ENCODE measurements around the gene SLC16A13. TPM values are rescaled to one million over a fixed set of nuclear protein-coding genes. Genes with fewer than 3 reads are reported as not detected.

Gene SLC16A13
- total and polyA plus RNA-seq, 10 of the 15 experiments (the other 5 are each of a cell fraction or from before 2014, with no cell fraction given): 0.34 to 12.1 (median 3.3) TPM

- TF ChIP-seq HSF1 (IDR thresholded peaks at IDR 0.05; ENCODE audit: low read depth, low read length) (no peak), ZBTB33 (IDR thresholded peaks at IDR 0.05) (no peak), USF2 (IDR thresholded peaks at IDR 0.05; ENCODE audit: borderline replicate concordance, low read depth, low read length) (no peak), ATF7 (IDR thresholded peaks at IDR 0.05; ENCODE audit: low read depth) (no peak), MTA2 (IDR thresholded peaks at IDR 0.05; ENCODE audit: low read depth) (no peak), WRNIP1 (IDR thresholded peaks at IDR 0.05; ENCODE audit: borderline replicate concordance, low read depth, low read length) (no peak), SMAD1 (IDR thresholded peaks at IDR 0.05; ENCODE audit: low read depth, partially characterized antibody) (no peak), ZBTB4 (CRISPR knock-in tag; IDR thresholded peaks at IDR 0.05) (no peak), CHD1 (IDR thresholded peaks at IDR 0.05; ENCODE audit: low read depth, low read length) (no peak), ETV6 (conservative IDR thresholded peaks at IDR 0.05 in 1 of 2, IDR thresholded peaks at IDR 0.05 in 1 of 2; ENCODE audit: borderline replicate concordance in 1 of 2, low read depth in 1 of 2) (no peak), MEF2A (IDR thresholded peaks at IDR 0.05; ENCODE audit: insufficient read depth, low read depth, low read length) (no peak), IRF3 (IDR thresholded peaks at IDR 0.05) (no peak), RCOR1 (conservative IDR thresholded peaks at IDR 0.05; ENCODE audit: low read depth, low read length) (no peak), STAT1 (conservative IDR thresholded peaks at IDR 0.05) (no peak)
- ATAC-seq (no peak), DNase-seq (ENCODE audit: low read depth, low spot score) (no peak), FAIRE-seq (no peak)
- ChIA-PET SMC1A (ENCODE audit: uncharacterized antibody, unreplicated experiment) (interaction anchor here (0.9 kb wide), 1 partner anchor 13 kb away, joined by 3 read pairs; no protein-coding TSS in a partner anchor), POLR2A (interaction anchor here (0.6 to 1.0 kb wide), 3 partner anchors 21 to 203 kb away, joined by 3 read pairs; partner anchors contain the start of gene GABARAP), CTCF (interaction anchor here (0.9 to 21.9 kb wide), 4 partner anchors 18 to 196 kb away, joined by 3 to 590 read pairs (median 4); no protein-coding TSS in a partner anchor), RAD21 (ENCODE audit: unreplicated experiment) (interaction anchor here (0.6 to 2.1 kb wide), 3 partner anchors 12 to 93 kb away, joined by 3 to 8 read pairs (median 4); a partner anchor contains a TSS)
- peaks cover 0 to 2% of the 10 kb centered on the region in 2 experiments; a peak in 2 of 4 replicates for H3K27me3 ChIP-seq (replicated peaks in 1 of 2; ENCODE audit: control insufficient read depth in 2 of 2, insufficient read depth in 2 of 2, low read length in 1 of 2)
- H3K4me3 ChIP-seq: no peak overlapping the region
- in situ Hi-C loops (cut with MboI) (loop anchor here (5.0 to 25.0 kb wide), 2 partner anchors 257 to 522 kb away; partner anchors contain the start of genes SENP3 and TNFSF13), intact Hi-C loops (cut with micrococcal nuclease; ENCODE audit: unreplicated experiment) (loop anchor here (10.0 kb wide), 1 partner anchor 395 kb away; the partner anchor contains the start of genes FGF11 and TMEM102)
- BruUV-seq (replicated peaks): no TSS peak
- no peaks in the 10 kb centered on the region for H4K20me1 ChIP-seq (ENCODE audit: control insufficient read depth, insufficient read depth)
- 0 out of 2 replicates have a peak overlapping the region, but pooled peaks have one; percentile 44 for H3K27ac ChIP-seq (ENCODE audit: control insufficient read depth, insufficient read depth)
- 73% methylated on average over 5 of the region's 5 CpGs for whole genome bisulfite sequencing (ENCODE audit: insufficient coverage, insufficient replicate concordance, low lambda C conversion rate, missing lambda C conversion rate)
- no peaks in the 10 kb centered on the region; a peak in 1 of 4 replicates for H3K36me3 ChIP-seq (ENCODE audit: control insufficient read depth in 2 of 2, insufficient read depth in 2 of 2, low read length in 1 of 2)
- H3K4me2 ChIP-seq (ENCODE audit: control insufficient read depth, insufficient read depth): peak overlapping the region; percentile 17; the same call in 1 of the 2 replicates
- peak overlapping the region; percentile 4; the same call in 1 of the 2 replicates for H3K9ac ChIP-seq (ENCODE audit: control insufficient read depth, insufficient read depth, low read length)
- no peak overlapping the region for H2AFZ ChIP-seq (ENCODE audit: control insufficient read depth, low read depth, low read length)
- no peaks in the 10 kb centered on the region for H3K9me3 ChIP-seq (replicated peaks; ENCODE audit: control insufficient read depth, insufficient read depth, low read length)
- H3K79me2 ChIP-seq (ENCODE audit: control insufficient read depth, insufficient read depth, low read length): peaks cover 16% of the 10 kb centered on the region
- peaks cover 21% of the 10 kb centered on the region for H3K4me1 ChIP-seq (ENCODE audit: control insufficient read depth, insufficient read depth, low read length)
These were observed 4.0 kb downstream of the SLC16A13 start for GRCh38 chr17:7039832-7040231.

Data from GM12878 (cell line).